Glomerular visceral epithelial cell (primary cell): ENCODE data around the gene PDE10A.
A peak's percentile ranks its signal among the peaks of the same experiment; 100 is the strongest.

Experiments used
- DNase-seq: peaks from one replicate; pipeline ENCODE4 v3.0.0-alpha.2; 2016; ENCODE audit errors: extremely low spot score

The PDE10A gene

DNA sequence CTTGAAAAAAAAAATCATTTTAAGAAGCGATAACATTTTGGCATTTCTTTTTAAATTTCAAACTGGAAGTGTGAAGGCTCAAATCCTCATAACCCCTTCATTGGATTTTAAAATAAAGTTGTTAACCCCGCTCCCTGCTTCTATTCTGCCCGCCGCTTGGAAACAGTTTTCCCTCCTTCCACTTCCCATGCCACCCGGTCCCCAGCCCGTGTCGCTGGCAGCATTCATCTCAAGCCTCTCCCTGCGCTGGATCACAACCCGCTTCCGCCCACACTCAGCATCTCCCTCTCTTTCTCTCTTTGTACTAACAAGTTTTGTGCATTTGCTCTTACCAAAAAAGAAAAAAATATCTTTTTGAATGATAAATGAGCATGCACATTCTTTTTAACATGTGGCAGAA is 15.4 kb upstream of the PDE10A start:
- no peak for DNase-seq

DNA sequence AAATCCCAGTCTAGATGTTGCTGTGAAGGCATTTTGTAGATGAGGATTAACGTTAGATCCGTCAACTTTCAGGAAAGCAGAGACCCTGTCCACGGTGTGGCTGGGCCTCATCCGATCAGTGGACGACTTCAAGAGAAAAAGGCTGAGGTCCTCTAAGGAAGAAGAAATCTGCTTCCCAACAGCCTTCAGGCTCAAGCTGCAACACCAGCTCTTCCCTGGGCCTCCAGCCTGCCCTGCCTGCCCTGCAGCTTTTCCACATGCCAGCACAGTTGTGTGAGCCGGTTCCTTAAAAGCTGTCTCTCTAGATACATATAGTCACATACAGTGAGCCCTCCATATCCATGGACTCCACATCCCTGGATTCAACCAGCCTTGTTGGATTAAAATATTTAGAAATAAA is 14.1 kb upstream of the PDE10A start:
- no peak for DNase-seq

DNA sequence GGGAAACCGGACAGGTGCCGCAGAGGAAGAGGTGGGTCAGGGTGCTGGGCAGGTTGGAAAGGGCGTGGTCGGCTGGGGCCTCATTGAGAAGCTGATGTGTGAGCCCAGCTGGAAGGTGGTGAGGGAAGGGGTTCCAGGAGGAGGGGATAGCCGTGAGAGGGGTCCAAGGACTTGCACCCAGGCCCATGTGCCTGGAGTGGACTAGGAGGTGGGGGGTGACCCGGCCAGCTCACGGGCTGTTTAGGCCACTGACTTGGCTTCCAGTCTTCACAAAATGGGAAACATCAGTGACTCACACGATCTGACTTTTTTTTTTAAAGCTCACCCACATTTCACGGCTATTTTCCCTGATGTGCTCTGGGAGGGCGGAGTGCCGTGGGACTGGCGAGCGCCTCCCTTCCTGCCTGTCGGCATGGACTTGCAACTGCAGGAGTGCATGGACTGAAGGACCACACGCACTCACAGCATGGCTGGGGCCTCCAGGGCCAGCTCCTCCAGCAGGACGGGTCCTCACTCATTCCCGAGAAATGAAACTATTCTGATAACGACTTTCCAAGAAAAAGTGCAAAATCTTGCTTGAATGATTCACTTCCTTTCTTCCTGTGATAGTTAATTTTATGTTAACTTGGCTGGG is 13.5 kb upstream of the PDE10A start:
- DNase-seq, result no peak

DNA sequence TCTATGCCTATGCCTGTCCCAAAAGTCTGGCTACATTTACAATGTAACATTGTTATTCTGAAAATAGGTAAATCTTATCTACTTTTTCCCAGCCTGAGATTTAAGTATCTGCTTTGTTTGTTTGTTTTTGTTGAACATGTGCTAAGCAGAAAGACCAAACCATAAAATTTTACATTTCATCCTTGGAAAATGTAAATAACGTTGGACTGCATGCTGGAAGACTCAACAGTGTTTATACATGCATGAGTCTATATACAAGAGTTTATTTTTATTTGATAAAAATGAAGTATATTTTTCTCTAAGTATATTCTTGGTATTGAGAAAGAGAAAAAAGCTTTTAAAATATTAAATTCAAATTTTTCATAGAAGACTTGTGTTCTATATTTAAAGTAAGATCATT is 12.1 kb upstream of the PDE10A start:
- DNase-seq, result no peak

DNA sequence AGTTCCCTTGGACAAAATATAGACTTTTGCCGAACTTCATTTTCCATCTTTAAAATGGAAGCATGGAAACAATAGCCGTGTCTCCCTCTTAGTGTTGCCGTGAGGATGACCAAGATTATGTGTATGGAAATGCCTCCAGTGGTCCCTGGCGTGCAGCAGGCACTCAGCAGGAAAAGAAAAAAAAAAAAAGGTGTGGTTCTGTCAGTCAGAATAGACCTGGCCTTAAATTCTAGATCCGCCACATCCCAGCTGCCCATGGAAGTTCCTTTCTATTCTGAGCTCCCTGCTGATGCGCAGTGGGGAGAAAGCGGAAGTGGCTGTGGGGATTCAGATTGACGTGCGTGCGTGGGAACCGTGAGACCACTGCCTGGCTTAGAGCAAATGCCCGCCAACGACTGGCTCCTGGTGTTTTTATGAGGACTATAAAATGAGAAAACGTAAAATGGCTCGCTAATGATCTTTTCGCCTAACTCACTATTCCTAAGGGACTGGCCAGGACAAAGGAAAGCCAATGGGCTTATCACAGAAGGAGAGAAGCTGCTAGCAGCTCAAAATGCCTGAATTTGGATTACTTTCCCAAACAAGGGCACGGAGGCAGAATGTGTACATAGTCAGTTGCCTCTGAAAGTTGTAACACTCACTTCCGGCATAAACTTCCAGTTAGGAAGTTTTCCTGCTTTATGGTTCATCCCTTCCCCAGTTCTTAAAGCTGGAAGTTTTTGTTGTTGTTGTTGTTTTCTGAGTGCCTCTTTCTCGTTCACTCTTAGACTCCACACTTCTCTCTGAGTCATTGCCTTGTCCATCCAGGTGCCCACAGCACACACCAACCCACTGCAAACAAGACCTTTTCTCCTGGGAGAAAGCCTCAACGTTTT is 11.4 kb upstream of the PDE10A start:
- DNase-seq, result no peak

DNA sequence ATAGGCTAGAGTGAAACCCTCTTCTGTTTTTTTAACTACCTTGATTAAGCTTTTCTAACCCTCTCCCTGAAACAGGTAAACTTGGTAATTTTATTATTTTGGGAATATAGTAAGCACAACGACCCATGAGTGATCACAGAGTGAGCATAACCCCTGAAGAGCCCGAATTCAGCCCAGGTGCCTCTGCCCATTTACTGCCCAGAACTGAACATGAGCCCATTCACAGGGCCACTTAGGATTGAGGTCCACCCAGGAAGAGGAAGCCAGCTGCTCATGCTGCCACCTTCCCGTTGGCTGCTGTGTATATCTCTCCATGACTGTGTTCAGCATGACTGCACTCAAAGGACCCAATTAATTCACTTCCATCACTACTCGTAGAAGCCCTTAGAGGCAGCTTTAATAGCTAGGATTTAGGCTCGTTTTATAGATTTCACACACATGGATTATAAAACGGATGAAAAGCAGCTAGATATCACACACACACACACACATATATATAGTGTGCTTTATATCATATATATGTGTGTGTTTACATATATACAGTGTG is 8.3 kb upstream of the PDE10A start:
- no peak for DNase-seq

DNA sequence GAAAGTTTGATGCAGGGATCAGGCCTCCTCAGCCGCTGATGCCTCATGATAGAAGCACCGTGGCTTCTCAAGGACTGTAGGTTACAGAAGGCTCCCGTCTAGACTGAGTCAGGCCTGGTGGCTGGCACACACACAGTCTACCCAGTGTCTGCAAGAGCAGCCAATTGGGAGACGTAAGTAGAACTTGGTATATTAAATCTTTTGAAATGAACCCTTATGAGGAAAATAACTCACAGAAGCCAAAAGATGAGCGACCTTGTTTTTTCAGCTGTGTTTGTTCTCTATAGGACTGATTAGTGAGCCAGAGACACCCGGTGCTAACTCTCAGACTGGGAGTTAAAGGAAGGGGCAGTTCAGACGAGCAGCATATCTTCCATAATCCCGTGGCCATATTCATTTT is 5.9 kb upstream of the PDE10A start:
- no peak for DNase-seq

DNA sequence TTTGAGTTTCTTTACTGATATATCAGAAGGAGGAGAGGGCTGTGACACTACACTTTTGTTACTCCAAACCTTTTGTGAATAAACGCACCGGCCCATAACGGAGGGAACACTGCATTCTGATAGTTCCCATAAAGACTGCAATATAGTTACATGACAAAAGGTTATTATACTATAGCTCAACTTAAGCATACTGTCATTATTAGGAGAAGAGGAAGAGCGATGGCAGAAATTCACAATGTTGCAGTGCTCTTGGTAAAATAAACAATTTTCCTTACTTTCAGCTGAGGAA is 2.3 kb upstream of the PDE10A start:
- DNase-seq, result no peak

DNA sequence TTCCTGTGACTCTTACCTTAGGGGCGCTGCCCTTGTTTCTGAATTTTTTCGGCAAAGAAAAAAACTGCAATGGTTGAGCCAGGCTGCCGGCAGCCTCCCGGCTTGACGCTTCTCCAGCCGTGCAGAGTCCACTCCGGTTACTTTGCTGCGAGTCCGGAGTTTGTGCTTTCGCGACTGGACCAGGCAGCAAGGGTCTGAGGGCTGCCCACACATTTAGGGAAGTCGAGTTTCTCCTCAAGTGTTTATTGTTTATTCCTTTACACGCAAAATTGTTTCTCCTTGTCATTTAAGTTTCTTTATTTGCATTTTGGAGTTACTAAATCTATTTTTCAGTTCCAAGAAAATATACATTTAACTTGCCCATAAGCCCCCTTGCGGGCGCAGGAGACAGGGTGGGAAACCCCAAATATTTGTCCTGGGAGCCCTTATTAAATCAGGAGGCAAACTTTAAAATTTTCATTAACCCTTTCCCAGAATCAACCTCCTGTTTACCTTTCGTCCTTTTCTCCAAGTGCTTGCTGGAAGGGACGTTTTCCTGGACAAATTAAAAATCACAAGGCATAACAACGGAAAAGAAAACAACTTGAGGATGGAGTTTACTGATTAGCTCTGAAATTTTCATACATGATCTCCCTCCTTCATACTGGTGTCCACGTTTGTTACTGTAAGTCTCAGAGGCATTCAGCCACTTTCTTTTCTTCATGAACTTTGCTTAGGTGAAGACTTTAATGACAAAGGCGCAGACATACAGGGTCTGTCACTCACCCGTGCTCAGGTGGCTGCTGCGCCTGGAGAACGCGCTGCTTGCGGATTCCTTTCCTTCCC is 1.7 kb upstream of the PDE10A start:
- peak; percentile 39 for DNase-seq

DNA sequence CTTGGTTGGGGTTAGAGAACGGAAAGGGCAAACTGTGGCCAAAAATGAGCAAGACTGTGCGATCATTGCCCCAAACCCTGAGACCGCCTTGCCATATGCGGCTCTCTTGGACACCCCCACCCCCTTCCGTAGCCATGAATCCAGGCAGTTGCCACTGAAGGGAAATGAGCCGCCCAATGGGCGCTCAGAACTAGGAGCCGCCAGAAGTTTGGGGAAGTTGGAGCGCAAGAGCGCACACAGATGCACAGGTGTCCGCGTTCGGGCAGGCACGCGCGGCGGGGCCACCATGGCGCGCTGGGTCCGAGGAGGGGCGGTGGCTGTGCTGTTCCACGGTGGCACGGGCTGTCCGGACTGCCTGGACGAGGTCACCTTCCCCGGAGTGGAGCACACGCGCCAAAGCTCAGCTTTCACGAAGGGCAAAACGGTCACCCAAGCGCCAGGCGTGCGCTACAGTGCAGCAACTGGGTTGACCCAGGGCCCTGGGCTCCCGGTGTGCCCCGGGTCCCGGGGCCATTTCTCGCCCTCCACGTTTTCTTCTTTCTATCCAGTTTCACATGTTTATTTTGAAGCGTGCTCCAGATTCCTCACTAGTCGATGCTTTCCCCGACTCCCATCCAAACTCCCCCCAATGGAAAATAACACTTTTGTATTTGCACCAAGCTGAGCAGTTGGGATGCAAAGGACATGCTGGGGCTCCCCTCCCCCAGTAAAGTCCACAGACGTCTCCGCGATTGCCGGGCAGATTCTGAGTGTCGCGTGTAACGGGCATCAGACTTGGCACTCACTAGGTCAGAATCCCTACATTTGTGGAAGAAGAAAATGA is 906 bp upstream of the PDE10A start:
- DNase-seq, result peak; percentile 36

DNA sequence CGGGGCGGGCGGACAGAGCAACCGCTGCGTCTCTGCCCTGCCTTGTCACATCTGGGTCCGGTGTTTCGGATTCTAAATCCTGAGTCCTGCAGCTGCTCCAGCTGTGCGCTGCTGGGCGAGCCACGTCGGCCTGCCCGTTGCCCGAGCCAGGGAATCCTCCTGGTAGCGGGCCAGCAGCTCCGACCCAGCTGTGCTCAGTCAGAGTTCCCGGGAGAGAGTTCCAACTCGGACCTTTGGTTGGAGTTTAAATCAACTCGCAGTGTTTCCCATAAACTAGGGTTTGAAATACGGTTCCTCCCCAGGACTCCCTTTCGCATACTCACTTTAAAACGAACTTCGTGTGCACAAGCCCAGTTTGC is 315 bp upstream of the PDE10A start:
- peak; percentile 65 for DNase-seq

DNA sequence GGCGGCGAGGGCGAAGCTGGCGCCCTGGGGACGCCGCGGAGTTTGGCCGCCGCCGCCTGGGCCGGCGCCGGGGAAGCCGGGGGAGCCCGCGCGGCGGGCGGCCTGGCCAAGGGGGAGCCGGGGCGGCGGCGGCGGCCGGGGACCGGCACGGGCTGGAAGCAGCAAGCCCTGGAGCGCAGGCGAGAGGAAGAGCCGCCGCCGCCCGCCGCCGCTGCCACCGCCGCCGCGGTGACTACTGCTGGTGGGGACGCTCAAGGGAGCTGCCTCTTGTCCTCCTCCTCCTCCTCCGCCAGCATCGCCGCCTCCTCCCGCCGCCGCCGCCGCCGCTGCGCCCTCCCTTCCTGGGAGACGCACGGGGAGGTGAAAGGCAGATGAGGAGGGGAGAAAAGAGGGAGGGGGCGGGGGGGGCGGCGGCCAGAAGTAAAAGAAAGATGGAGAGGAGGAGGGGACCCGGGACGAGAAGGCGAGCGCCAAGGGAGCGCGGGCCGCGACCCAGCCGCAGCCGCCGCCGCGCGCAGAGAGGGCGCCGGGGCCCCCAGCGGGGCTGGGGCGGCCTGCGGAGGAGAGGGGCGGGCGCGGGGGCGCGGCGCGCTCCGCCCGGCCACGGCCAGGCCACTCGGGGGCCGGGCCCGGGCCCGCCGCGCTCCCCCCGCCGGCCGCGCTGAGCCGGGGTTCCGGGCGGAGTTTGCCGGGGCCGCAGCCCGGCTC is 846 bp downstream of the PDE10A start:
- DNase-seq, result peak; percentile 81

DNA sequence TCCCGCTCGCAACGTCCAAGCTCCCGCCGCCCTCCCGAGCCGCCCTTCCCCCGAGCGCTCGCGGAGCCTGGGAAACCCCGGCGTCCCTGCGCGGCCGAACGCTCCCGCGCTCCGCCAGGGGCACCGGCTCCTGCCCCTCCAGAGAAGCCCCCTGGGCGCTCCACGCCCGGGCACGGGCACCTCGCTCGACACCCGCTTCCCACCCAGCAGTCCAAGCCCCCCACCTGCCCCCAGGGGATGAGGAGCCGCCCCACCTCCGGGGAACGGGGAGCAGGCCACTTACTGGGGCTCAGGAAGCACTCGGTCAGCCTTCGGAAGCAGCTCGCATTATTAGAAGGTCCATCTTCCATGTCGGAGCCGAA is 1.4 kb downstream of the PDE10A start:
- no peak for DNase-seq

DNA sequence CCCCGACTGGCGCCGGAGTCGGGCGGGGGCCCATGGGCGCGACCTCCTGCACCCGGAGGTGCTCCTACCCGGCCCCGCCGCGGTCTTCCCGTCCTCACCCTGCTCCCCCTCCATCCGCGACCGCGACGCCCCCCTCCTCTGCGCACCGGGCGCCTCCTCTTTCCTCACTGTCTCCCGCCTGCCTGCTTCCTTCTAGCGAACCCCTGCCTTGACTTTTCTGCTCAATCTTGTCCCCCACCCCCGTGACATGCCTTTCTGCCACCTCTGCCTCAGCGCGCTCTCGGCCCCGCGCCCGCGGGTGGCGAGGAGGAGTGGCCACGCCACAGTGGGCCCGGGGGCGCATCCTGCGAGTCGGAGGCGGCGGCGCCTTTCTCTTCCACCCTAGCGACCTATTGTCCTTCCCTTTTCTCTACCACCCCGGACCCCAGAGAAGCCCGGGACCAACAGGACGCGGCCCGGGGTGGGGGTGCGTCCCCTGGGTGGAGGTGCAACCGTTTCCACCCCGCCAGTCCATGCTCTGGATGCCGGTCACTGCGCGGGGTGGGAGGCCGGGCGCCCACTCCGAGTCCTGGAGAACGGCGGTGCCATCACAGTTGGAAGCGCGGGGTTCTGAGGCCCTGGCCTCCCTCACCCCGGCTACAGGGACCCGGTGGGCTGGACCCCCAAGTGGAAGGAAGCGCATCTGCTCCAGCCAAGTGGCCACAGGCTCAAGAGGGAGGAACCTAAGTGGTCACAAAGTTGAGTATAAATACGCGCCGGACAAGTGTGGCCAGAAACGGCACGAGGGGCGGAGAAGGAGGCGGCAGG is 2.0 kb downstream of the PDE10A start:
- peak; percentile 43 for DNase-seq

DNA sequence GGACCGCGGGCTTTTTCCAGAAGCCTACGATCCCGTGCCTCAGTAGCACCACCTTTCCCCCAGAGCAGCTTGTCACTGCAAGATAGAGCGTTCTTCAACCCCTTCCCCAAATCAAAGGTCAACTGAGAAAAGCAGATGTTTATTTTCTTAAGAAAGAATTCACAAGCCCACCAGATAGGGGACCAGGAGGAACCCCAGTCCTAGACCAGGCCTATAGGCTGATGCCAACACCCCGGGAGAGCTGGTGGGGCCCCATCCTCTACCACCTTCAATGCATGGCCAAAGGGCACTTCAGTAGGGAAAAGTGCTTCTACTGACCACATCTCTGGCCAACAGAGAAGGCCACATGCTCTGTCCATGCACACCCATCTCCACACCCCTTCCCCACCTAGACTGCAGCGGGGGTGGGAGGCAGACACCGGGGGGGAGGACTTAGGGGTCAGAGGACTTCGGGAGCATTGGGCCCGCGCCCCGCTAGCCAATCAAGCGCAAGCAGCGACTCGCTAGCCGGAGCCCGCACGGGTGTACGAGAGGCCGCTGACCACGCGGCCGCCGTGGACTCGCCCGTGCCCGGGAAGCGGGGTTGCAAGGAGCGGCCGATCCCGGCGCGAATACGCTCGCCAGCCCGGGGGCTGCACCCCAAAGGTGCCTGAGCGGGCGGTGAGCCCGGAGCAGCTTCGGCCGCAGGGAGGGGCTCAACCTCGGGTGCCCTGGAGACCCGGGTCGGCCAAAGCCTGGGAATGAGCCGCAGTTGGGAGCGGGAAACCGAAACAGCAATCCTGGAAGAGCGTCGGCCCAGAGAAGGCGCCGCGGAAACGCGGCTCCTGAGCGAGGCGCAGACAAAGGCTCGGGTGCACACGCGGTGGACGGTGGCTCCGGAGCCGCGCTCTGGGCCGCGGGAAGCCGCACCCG is 2.8 kb downstream of the PDE10A start:
- peak; percentile 41 for DNase-seq

DNA sequence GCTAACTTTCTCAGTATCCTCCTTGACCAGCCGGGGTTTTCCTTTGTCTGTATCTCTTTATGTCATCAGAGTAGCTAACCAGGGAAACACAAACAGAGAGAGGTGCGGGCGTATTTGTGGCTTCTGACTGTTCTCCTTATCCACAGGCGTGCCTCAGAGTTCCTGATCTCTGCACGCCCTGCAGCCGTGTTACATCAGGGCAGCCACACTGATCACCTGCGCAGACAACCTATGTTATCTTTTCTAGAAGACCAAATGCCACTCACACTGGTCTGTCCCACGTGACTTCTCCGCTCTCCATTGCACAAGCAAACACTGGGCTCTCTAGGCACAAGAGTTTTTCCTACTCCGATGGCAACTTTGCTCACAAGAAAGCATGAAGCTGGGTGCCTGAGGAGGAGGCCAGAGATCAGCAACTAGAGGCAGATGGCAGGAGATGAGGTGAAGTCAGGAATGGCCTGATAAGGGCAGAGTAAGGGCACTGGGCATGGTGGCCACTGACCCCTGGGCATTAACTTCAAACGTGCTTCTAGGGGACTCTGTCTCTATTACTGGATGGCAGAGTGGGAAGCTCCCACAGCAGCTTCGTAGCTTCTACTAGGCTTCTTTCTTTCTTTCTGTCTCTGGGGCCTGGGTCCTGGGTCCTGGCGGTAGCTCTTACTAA is 4.5 kb downstream of the PDE10A start:
- no peak for DNase-seq

DNA sequence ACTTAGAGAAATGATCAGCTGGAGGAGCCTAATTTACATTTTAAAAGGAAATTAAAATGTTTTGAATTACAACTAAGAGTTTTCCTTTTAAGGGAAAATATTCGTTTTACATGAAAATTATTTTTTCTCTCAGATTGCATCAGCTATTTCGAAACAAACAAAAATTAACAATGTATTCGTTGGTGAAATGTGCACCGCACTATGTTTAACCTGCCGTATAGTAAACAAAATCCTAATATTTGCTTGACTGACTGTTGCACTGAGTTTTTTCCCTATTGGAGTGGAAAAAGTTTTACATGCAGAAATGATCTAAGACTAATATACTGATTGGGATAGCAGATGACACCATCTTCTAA is 5.7 kb downstream of the PDE10A start:
- DNase-seq, result no peak

DNA sequence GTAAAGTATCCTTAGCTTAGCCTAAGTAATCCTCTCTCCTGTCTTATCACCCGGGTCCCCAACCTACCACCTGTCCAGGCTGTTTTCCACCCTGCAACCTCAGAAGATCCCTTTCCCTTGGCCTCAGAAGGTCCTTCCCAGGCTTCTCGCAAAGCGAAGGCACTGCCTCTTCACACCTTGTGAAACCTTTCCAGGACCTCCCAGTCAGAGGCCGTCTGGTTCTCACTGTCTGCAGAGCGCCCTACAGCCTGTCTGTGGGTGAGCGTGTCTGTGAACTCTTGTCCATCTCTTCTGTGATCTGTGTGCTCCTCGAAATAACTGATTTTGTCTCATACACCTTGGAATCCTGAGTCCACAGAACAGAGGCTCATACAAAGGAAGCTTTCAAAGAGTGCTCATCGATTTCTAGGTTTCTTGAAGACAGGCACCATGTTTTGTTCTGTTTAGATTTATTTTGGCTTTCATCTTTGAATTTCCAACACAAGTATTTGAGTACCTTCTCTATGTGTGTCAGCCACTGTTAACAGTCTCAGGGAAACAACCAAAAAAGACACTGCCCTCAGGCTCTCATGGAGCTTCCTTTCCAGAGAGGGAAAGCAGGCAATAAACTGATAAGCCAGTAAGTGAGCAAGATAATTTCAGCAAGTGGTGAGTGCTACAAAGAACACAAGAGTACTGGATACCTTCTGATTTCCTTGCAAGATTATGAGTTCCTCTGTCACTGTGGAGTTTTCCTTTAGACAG is 6.3 kb downstream of the PDE10A start:
- DNase-seq, result no peak
